Neural cell (in vitro differentiated cells): ENCODE measurements around the gene DPM2.

Experiments used
- CTCF ChIP-seq: fragments of 450-650 bp; IDR thresholded peaks from 2 replicates; pipeline ENCODE4 v1.5.1; 2014; ENCODE audit warnings: antibody characterized with exemption, mild to moderate bottlenecking, moderate library complexity; ENCODE audit not compliant: poor library complexity, severe bottlenecking
- EP300 ChIP-seq: fragments of 450-650 bp; conservative IDR thresholded peaks from 2 replicates; pipeline ENCODE4 v1.6.1; 2014; ENCODE audit warnings: antibody characterized with exemption, mild to moderate bottlenecking, moderate library complexity; ENCODE audit not compliant: poor library complexity, severe bottlenecking
- EZH2 ChIP-seq: fragments of 200-600, 300-800 bp; shearing (Covaris generic), sonication (generic); IDR thresholded peaks from 2 replicates; pipeline ENCODE4 v1.6.1; 2014; ENCODE audit warnings: antibody characterized with exemption, low read length, borderline replicate concordance, mild to moderate bottlenecking; ENCODE audit not compliant: insufficient read depth, poor library complexity, severe bottlenecking
- MXI1 ChIP-seq: fragments of 450-650 bp; conservative IDR thresholded peaks from 2 replicates; pipeline ENCODE4 v1.6.1; 2014; ENCODE audit warnings: antibody characterized with exemption, mild to moderate bottlenecking; ENCODE audit not compliant: poor library complexity, severe bottlenecking
- POLR2AphosphoS5 ChIP-seq: IDR thresholded peaks from 2 replicates; pipeline ENCODE4 v1.6.1; 2012
- REST ChIP-seq: IDR thresholded peaks from 2 replicates; pipeline ENCODE4 v1.6.1; 2012; ENCODE audit warnings: borderline replicate concordance
- SMC3 ChIP-seq: fragments of 450-650 bp; conservative IDR thresholded peaks from 2 replicates; pipeline ENCODE4 v1.6.1; 2014; ENCODE audit warnings: antibody characterized with exemption, mild to moderate bottlenecking, moderate library complexity; ENCODE audit not compliant: poor library complexity
- TAF1 ChIP-seq: IDR thresholded peaks from 2 replicates; pipeline ENCODE4 v1.6.1; 2012; ENCODE audit warnings: low read depth

- no peak for TF ChIP-seq CTCF
- no peak for TF ChIP-seq POLR2AphosphoS5
- no peak for TF ChIP-seq TAF1
- no peak for TF ChIP-seq SMC3
- no peak for TF ChIP-seq EP300
- no peak for TF ChIP-seq REST
- TF ChIP-seq EZH2: no peak
- TF ChIP-seq MXI1: no peak
Observed at GRCh38 chr9:127959398-127959797, 21.7 kb upstream of the DPM2 start.
